ENCODE results near the gene RSU1.
A peak's percentile ranks its signal among the peaks of the same experiment; 100 is the strongest.

The RSU1 gene

DNA sequence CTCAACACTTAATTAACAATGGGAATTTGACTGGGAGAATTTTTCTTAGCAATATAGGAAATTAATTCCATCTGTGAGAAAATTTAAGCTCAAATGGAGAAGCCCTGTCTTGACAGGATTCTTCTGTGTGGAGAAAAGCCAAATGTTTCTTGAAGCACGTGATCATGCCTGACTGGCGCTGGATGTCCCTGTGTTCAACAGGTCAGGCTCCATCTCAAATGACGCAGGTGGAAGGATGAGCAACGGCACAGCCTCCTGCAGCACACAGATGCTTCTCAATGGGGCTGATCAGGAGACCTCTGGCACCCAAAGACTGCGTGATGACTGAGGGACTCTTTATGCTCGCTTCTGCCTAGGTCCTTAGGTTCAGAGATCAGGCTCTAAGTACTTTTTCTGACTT lies 143.8 kb downstream of the RSU1 start:
- Mint-ChIP-seq H3K27ac (ENCODE audit: low read depth) (no peak overlapping the region), H3K9me3 (no peaks in the 10 kb centered on the region), H3K4me3 (no peak overlapping the region), H3K27me3 (no peaks in the 10 kb centered on the region), H3K4me1 (peaks cover 11% of the 10 kb centered on the region), H3K36me3 (ENCODE audit: insufficient read depth) (peaks cover 8% of the 10 kb centered on the region)
- no peak for DNase-seq (ENCODE audit: low spot score in 2 of 2)
- ATAC-seq (replicated peaks; ENCODE audit: extremely low read depth, poor library complexity, severe bottlenecking) = no peak

DNA sequence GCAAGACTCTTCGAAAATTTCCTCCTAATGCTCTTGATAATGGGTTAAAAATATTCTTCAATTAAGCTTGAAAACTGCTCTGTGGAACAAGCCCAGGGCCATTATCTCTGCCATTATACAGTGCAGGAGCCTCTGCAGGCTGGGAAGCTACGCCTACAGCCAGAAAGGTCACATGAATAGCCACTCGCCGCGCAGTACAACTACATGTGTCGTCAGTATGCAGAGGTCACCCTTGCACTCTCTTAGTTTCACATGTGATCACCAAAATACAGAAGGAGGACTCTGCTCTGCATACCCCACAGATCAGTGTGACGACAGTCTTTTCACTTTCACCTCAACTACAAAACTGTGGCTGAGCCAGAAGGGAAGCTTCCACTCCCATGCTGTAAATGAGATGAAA lies 153.8 kb downstream of the RSU1 start:
- H3K27me3 Mint-ChIP-seq = no peaks in the 10 kb centered on the region
- DNase-seq (ENCODE audit: low spot score in 2 of 2) (no peak), ATAC-seq (replicated peaks; ENCODE audit: extremely low read depth, poor library complexity, severe bottlenecking) (no peak)
- no peaks in the 10 kb centered on the region for H3K9me3 Mint-ChIP-seq
- H3K27ac Mint-ChIP-seq (ENCODE audit: low read depth) = no peak overlapping the region
- H3K4me3 Mint-ChIP-seq = no peak overlapping the region
- no peaks in the 10 kb centered on the region for H3K4me1 Mint-ChIP-seq
- H3K36me3 Mint-ChIP-seq (ENCODE audit: insufficient read depth) = peaks cover 5% of the 10 kb centered on the region

DNA sequence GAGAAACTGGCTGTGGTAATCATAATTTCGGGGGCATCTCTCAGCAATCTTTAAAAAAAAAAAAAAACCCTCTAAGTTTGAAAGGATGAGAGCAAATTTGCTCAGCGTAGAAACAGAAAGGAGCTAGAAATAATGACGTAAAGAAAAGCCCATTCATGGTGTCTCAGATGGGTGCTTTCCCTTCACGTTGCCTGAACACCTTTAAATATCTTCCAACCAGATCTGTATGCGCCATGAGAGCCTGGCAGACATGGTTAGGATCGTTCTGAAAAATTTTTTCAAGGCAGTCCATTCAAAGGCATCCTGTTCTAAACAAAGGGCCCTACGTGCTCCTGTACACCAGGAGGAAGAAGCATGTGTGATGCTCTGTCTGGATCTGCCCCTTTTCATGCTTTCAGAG lies 154.3 kb downstream of the RSU1 start:
- H3K27ac Mint-ChIP-seq (ENCODE audit: low read depth) = no peak overlapping the region
- no peak for ATAC-seq (replicated peaks; ENCODE audit: extremely low read depth, poor library complexity, severe bottlenecking)
- H3K4me1 Mint-ChIP-seq = no peaks in the 10 kb centered on the region
- no peaks in the 10 kb centered on the region for H3K9me3 Mint-ChIP-seq
- no peaks in the 10 kb centered on the region for H3K27me3 Mint-ChIP-seq
- no peak for DNase-seq (ENCODE audit: low spot score in 2 of 2)
- peaks cover 5% of the 10 kb centered on the region for H3K36me3 Mint-ChIP-seq (ENCODE audit: insufficient read depth)
- H3K4me3 Mint-ChIP-seq = no peak overlapping the region

DNA sequence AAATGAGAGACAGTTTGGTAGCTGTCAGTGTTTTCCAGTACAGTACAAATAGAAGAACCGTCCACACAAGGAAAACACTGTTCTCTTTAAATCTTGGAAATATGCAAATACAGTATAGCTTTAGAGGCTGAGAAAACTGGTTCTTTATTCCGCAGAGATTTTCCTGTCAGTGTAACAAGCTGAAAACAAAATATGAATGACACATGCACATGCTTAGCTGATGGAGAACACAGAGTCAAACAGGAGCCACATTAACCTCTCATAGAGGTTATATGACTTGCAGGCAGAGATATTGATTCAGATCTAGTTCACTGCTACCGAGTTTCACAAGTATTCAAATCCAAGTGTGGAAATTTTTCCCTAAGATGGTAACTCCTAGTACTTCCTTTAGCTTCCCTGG lies 160.3 kb downstream of the RSU1 start:
- no peak overlapping the region for H3K4me3 Mint-ChIP-seq
- DNase-seq (ENCODE audit: low spot score in 2 of 2) (no peak), ATAC-seq (replicated peaks; ENCODE audit: extremely low read depth, poor library complexity, severe bottlenecking) (no peak)
- H3K4me1 Mint-ChIP-seq = no peaks in the 10 kb centered on the region
- H3K36me3 Mint-ChIP-seq (ENCODE audit: insufficient read depth) = peaks cover 2% of the 10 kb centered on the region
- H3K9me3 Mint-ChIP-seq = no peaks in the 10 kb centered on the region
- no peak overlapping the region for H3K27ac Mint-ChIP-seq (ENCODE audit: low read depth)
- no peaks in the 10 kb centered on the region for H3K27me3 Mint-ChIP-seq

DNA sequence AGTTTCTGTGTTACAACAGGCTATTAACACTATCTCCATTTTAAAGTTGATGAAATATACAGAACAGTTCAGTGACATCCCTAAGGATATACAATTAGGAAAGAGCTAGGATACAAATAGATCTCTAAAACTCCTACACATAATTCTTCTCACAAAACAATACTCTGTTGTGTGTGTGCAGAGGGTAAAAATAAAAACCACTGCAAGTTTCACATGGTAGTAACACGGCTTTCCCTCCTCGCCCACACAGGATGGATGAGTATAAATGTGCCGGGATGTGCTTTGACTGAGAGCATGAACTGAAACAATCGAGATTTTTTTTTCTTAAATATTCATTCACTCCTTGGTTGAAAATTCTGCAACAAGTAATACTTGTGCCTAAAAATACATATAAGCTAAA lies 164.0 kb downstream of the RSU1 start:
- Mint-ChIP-seq H3K4me1 (peaks cover 2% of the 10 kb centered on the region), H3K9me3 (no peaks in the 10 kb centered on the region)
- no peak for ATAC-seq (replicated peaks; ENCODE audit: extremely low read depth, poor library complexity, severe bottlenecking)

DNA sequence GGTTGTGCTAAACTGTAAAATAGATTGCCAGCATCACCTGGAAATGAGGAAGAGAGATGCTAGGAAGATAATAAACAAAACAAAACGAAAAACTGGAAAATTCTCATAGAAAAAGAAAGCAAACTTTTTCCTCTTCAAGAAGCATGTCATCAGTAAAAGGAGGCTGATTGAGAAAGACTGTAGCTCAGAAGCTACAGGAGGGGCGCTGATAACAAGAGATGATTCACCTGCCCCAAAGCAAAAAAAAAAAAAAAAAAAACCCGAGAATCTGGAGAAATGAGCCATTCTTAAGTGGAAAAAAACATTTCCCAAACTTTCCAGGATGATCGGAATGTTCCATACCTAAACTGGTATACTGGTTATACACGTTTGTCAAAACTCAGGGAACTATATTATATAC lies 165.1 kb downstream of the RSU1 start:
- Mint-ChIP-seq H3K27me3 (no peaks in the 10 kb centered on the region), H3K9me3 (no peaks in the 10 kb centered on the region), H3K4me1 (peaks cover 10% of the 10 kb centered on the region), H3K4me3 (no peak overlapping the region), H3K27ac (ENCODE audit: low read depth) (peak overlapping the region; percentile 86), H3K36me3 (ENCODE audit: insufficient read depth) (peaks cover 2% of the 10 kb centered on the region)
- DNase-seq (ENCODE audit: low spot score in 2 of 2) = no peak
- no peak for ATAC-seq (replicated peaks; ENCODE audit: extremely low read depth, poor library complexity, severe bottlenecking)

More for the DNA sequence above, 164.0 kb downstream of the RSU1 start:
- Mint-ChIP-seq H3K4me3 (no peak overlapping the region), H3K27me3 (no peaks in the 10 kb centered on the region), H3K27ac (ENCODE audit: low read depth) (no peak overlapping the region), H3K36me3 (ENCODE audit: insufficient read depth) (no peaks in the 10 kb centered on the region)
- no peak for DNase-seq (ENCODE audit: low spot score in 2 of 2)

DNA sequence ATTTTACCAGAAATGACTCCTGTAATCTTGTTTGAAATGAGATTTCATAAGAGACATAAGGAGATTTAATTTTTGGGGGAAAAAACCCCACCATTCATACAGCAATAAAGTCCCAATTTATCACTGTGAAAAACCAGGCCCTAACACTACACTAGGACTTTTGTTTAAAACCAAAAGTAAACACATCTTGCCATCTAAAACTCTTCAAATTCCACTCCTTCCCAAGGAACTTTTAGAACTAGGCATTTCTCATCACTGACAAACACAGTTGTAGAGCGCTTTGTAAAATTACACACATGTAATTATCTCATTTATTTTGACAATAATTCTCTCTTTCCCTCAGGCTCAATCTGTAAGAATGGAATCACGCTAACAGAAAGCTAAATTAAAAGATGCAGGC lies 167.5 kb downstream of the RSU1 start:
- H3K27ac Mint-ChIP-seq (ENCODE audit: low read depth) = no peak overlapping the region
- peaks cover 2% of the 10 kb centered on the region for H3K36me3 Mint-ChIP-seq (ENCODE audit: insufficient read depth)
- DNase-seq (ENCODE audit: low spot score in 2 of 2) (no peak), ATAC-seq (replicated peaks; ENCODE audit: extremely low read depth, poor library complexity, severe bottlenecking) (no peak)
- no peaks in the 10 kb centered on the region for H3K27me3 Mint-ChIP-seq
- H3K9me3 Mint-ChIP-seq = no peaks in the 10 kb centered on the region
- no peak overlapping the region for H3K4me3 Mint-ChIP-seq
- H3K4me1 Mint-ChIP-seq = peaks cover 19% of the 10 kb centered on the region

DNA sequence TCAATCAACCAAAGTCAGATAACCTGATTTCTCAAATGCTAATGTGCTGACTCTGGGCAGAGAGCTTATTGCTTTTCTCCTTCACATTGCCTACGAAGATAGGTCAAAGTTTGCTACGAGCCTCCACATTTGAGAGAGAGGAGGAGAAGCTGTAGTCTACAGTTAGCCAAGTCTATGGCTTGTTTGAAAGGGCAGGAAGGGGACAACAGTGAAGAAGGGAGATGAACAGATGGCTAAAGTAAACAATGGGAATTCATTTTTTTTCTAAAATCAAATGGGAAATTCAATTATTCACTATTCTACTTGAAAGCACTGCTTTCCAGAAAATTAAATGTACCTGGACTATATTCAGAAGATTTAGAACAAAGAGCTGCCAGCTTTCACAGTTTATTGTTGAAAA lies 168.9 kb downstream of the RSU1 start:
- Mint-ChIP-seq H3K4me3 (no peak overlapping the region), H3K36me3 (ENCODE audit: insufficient read depth) (peaks cover 2% of the 10 kb centered on the region), H3K27me3 (no peaks in the 10 kb centered on the region), H3K27ac (ENCODE audit: low read depth) (no peak overlapping the region), H3K9me3 (no peaks in the 10 kb centered on the region), H3K4me1 (peaks cover 26% of the 10 kb centered on the region)
- ATAC-seq (replicated peaks; ENCODE audit: extremely low read depth, poor library complexity, severe bottlenecking) = no peak
- DNase-seq (ENCODE audit: low spot score in 2 of 2) = no peak

DNA sequence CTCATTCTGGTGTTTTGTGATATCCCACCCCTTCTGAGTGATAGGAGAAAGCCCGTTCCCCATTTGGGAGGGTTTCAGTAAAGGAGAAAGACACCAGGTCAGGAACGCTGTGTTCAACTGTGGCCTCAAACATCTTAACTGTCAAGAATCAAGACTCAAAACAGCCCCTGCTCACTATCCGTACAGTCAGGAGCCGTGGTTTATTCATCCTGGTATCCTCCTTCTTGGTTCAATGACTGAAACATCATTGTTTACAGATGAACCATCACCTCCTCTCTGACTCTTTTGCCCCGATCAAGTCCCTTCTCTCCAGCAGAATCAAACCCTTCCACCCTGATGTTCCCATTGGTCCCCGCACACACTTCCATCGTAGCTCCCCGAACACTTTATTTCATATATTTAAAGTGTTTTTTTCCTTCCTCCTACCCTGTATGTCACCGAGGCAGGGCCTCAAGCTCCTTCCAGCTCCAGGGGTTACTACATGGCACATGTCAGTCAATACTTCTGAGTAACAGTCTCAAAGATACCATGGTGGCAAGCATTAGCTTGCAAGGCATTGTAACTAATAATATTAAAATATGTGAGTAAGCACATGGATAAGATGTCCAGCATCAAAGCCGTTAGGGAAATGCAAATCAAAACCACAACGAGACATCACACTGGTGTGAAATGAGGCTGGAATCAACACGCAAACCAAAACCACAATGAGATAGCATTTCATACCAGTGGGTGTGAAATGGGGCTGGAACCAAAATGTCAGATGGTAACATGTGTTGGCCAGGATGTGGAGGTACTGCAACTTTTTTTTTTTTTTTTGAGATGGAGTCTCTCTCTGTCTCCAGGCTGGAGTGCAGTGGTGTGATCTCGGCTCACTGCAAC lies 170.8 kb downstream of the RSU1 start:
- Mint-ChIP-seq H3K4me3 (no peak overlapping the region), H3K4me1 (peaks cover 26% of the 10 kb centered on the region), H3K27me3 (no peaks in the 10 kb centered on the region), H3K27ac (ENCODE audit: low read depth) (no peak overlapping the region), H3K9me3 (no peaks in the 10 kb centered on the region), H3K36me3 (ENCODE audit: insufficient read depth) (peaks cover 2% of the 10 kb centered on the region)
- DNase-seq (ENCODE audit: low spot score in 2 of 2) (no peak), ATAC-seq (replicated peaks; ENCODE audit: extremely low read depth, poor library complexity, severe bottlenecking) (no peak)

DNA sequence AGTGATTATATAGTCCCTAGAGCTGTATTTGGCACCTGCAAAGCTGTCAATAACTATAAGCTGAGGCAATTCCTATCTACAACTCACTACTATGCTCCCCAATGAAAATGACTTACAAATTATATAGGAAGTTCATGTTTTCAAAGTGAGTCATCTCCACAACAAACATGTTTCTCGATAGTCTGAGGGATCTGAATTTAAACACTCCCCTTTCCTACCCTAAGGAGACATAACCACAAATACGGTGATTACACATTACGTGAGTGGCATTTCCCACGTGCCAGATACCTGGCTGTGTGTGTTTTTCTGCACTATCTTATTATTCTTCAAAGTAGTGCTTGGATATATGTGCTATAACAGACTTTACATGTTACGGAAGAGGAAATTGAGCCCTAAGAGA lies 173.1 kb downstream of the RSU1 start:
- ATAC-seq (replicated peaks; ENCODE audit: extremely low read depth, poor library complexity, severe bottlenecking) (no peak), DNase-seq (ENCODE audit: low spot score in 2 of 2) (no peak)
- no peak overlapping the region for H3K4me3 Mint-ChIP-seq
- no peaks in the 10 kb centered on the region for H3K27me3 Mint-ChIP-seq
- H3K27ac Mint-ChIP-seq (ENCODE audit: low read depth) = no peak overlapping the region
- no peaks in the 10 kb centered on the region for H3K9me3 Mint-ChIP-seq
- H3K36me3 Mint-ChIP-seq (ENCODE audit: insufficient read depth) = peaks cover 2% of the 10 kb centered on the region
- H3K4me1 Mint-ChIP-seq = peaks cover 40% of the 10 kb centered on the region

DNA sequence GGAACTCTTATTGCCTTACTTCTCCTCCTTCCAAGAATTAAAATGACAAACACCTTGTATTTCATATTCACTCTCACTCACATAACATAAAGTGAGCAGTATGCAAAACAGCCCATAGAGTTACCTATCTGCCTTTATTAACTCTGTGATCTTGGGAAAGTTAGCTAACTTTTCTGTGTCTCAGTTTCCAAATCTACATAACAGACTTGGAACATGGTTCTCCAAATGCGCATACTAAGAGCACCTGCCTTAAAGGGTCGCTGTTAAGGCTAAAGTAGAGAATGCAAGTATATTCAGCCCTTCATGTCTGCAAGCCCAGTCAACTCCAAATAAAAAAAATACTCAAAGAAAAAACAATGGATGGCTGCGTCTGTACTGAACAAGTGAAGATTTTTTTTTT lies 173.7 kb downstream of the RSU1 start:
- no peak for DNase-seq (ENCODE audit: low spot score in 2 of 2)
- no peaks in the 10 kb centered on the region for H3K27me3 Mint-ChIP-seq

DNA sequence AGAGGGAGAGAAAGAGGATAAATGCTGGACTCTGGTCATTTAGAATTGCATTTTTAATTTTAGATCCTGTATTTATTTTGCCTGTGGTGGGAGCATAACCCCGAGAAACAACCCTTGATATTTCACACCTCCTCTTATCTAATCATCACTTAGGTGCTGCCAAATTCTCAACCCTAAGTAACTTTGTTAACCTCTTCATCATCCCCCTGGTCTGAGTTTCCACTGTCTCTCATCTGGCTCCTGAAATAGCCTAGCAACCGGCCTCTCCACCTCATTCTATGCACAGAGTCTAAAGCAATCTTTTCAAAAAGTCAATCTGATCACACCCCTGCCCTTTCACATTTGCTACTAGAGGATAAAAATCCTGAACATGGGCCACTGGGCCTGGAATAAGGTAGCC lies 177.1 kb downstream of the RSU1 start:
- Mint-ChIP-seq H3K4me3 (no peak overlapping the region), H3K9me3 (no peaks in the 10 kb centered on the region), H3K27me3 (no peaks in the 10 kb centered on the region), H3K27ac (ENCODE audit: low read depth) (no peak overlapping the region), H3K4me1 (peaks cover 21% of the 10 kb centered on the region), H3K36me3 (ENCODE audit: insufficient read depth) (no peaks in the 10 kb centered on the region)
- ATAC-seq (replicated peaks; ENCODE audit: extremely low read depth, poor library complexity, severe bottlenecking) = no peak
- no peak for DNase-seq (ENCODE audit: low spot score in 2 of 2)

More for the DNA sequence above, 173.7 kb downstream of the RSU1 start:
- no peak overlapping the region for H3K4me3 Mint-ChIP-seq
- peaks cover 2% of the 10 kb centered on the region for H3K36me3 Mint-ChIP-seq (ENCODE audit: insufficient read depth)
- H3K9me3 Mint-ChIP-seq = no peaks in the 10 kb centered on the region
- no peak for ATAC-seq (replicated peaks; ENCODE audit: extremely low read depth, poor library complexity, severe bottlenecking)
- no peak overlapping the region for H3K27ac Mint-ChIP-seq (ENCODE audit: low read depth)
- peaks cover 40% of the 10 kb centered on the region for H3K4me1 Mint-ChIP-seq

DNA sequence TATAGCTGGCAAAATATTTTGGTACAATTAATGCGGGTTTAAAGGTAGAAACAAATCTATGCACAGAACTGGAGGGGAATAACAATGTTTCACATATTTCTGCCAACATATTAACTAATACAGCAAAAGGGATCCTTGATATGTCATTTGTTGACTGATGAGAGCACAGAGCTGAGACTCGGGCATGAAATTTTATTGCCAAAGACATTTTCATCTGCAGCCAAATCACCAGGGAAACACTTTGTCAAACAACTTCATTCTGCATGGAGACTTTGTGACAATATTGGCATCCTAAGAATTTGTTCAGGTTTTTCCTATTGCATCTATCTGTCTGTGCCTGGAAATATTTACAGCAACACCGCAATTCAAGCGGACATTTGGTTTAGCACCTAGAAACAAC lies 177.8 kb downstream of the RSU1 start:
- Mint-ChIP-seq H3K27ac (ENCODE audit: low read depth) (no peak overlapping the region), H3K27me3 (no peaks in the 10 kb centered on the region), H3K4me1 (peaks cover 19% of the 10 kb centered on the region), H3K4me3 (no peak overlapping the region), H3K9me3 (no peaks in the 10 kb centered on the region), H3K36me3 (ENCODE audit: insufficient read depth) (no peaks in the 10 kb centered on the region)
- ATAC-seq (replicated peaks; ENCODE audit: extremely low read depth, poor library complexity, severe bottlenecking) (no peak), DNase-seq (ENCODE audit: low spot score in 2 of 2) (no peak)

Data from central memory CD8-positive, alpha-beta T cell (primary cell).